Trophoblast cell (in vitro differentiated cells and primary cell): ENCODE data around the gene SCD5.
A peak's percentile ranks its signal among the peaks of the same experiment; 100 is the strongest.

ENCODE experiments used
- DNase-seq, 2 donors: peaks; one replicate each; pipeline ENCODE4 v3.0.0-alpha.2; 2016
- H2AFZ ChIP-seq: 2 replicates; pipeline ENCODE4 v1.6.1; 2013; ENCODE audit warnings: low read length, moderate library complexity, mild to moderate bottlenecking; ENCODE audit not compliant: insufficient read depth, poor library complexity
- H2AK5ac ChIP-seq: 2 replicates; pipeline ENCODE4 v1.6.1; 2013; ENCODE audit warnings: mild to moderate bottlenecking, low read length
- H2BK120ac ChIP-seq: 2 replicates; pipeline ENCODE4 v1.6.1; 2013; ENCODE audit warnings: low read length, mild to moderate bottlenecking, moderate library complexity; ENCODE audit not compliant: insufficient read depth, poor library complexity
- H2BK12ac ChIP-seq: 2 replicates; pipeline ENCODE4 v1.6.1; 2013; ENCODE audit warnings: mild to moderate bottlenecking, low read length, moderate library complexity
- H2BK5ac ChIP-seq: 2 replicates; pipeline ENCODE4 v1.6.1; 2013; ENCODE audit warnings: low read length, low read depth, moderate library complexity, mild to moderate bottlenecking; ENCODE audit not compliant: poor library complexity
- H3K14ac ChIP-seq: 2 replicates; pipeline ENCODE4 v1.6.1; 2013; ENCODE audit warnings: mild to moderate bottlenecking, low read length
- H3K18ac ChIP-seq: 2 replicates; pipeline ENCODE4 v1.6.1; 2013; ENCODE audit warnings: mild to moderate bottlenecking, low read length
- H3K23ac ChIP-seq: 2 replicates; pipeline ENCODE4 v1.6.1; 2013; ENCODE audit warnings: low read length
- H3K27ac ChIP-seq: 2 replicates; pipeline ENCODE4 v1.5.1; 2013; ENCODE audit warnings: low read depth, mild to moderate bottlenecking, inconsistent platforms, low read length, moderate library complexity
- H3K27me3 ChIP-seq: 2 replicates; pipeline ENCODE4 v1.6.1; 2013; ENCODE audit warnings: inconsistent platforms, mild to moderate bottlenecking, low read length, moderate library complexity; ENCODE audit not compliant: insufficient read depth
- H3K36me3 ChIP-seq, 2 experiments: 1 replicate in 1 of 2; 2 replicates in 1 of 2; pipeline ENCODE4 v1.6.1; 2013; ENCODE audit warnings: low read length in 2 of 2, mild to moderate bottlenecking in 2 of 2, moderate library complexity in 1 of 2; ENCODE audit not compliant: insufficient read depth in 2 of 2, control insufficient read depth in 1 of 2
- H3K4ac ChIP-seq: 2 replicates; pipeline ENCODE4 v1.6.1; 2013; ENCODE audit warnings: low read depth, mild to moderate bottlenecking, low read length, moderate library complexity
- H3K4me1 ChIP-seq, 2 experiments: 1 replicate in 1 of 2; 2 replicates in 1 of 2; pipeline ENCODE4 v1.6.1; 2013; ENCODE audit warnings: low read length in 2 of 2, mild to moderate bottlenecking in 2 of 2, moderate library complexity in 1 of 2; ENCODE audit not compliant: insufficient read depth in 2 of 2, control insufficient read depth in 1 of 2
- H3K4me2 ChIP-seq: 2 replicates; pipeline ENCODE4 v1.6.1; 2013; ENCODE audit warnings: inconsistent platforms, mild to moderate bottlenecking, low read length, moderate library complexity
- H3K4me3 ChIP-seq: 2 replicates; pipeline ENCODE4 v1.5.1; 2013; ENCODE audit warnings: mild to moderate bottlenecking, low read depth, low read length, inconsistent platforms
- H3K79me1 ChIP-seq: one replicate; pipeline ENCODE4 v1.6.1; 2013; ENCODE audit warnings: low read length
- H3K79me2 ChIP-seq: 2 replicates; pipeline ENCODE4 v1.6.1; 2013; ENCODE audit warnings: low read length, mild to moderate bottlenecking; ENCODE audit not compliant: control insufficient read depth, insufficient read depth, poor library complexity
- H3K9ac ChIP-seq: 2 replicates; pipeline ENCODE4 v1.6.1; 2013; ENCODE audit warnings: mild to moderate bottlenecking, low read length
- H3K9me3 ChIP-seq: 2 replicates; pipeline ENCODE4 v1.6.1; 2013; ENCODE audit warnings: low read depth, mild to moderate bottlenecking, control low read depth, inconsistent platforms, low read length; ENCODE audit not compliant: insufficient read depth
- H4K12ac ChIP-seq: 2 replicates; pipeline ENCODE4 v1.6.1; 2013; ENCODE audit warnings: low read depth, mild to moderate bottlenecking, low read length, moderate library complexity
- H4K8ac ChIP-seq: 2 replicates; pipeline ENCODE4 v1.6.1; 2013; ENCODE audit warnings: low read depth, mild to moderate bottlenecking, low read length, moderate library complexity
- H4K91ac ChIP-seq: one replicate; pipeline ENCODE4 v1.6.1; 2013; ENCODE audit warnings: low read depth, mild to moderate bottlenecking, low read length, moderate library complexity
- WGBS: extraction: QIAGEN DNeasy Blood & Tissue Kit; methylation state at CpG from one replicate; pipeline ENCODE4 v1.1.7; 2013; ENCODE audit warnings: missing lambda C conversion rate; ENCODE audit not compliant: insufficient read length, insufficient coverage; ENCODE audit errors: extremely low coverage; 5-methylcytosine and 5-hydroxymethylcytosine counted together

SCD5 gene

GRCh38 chr4:82802911-82803310 lies 4.3 kb upstream of the SCD5 start:
- Histone ChIP-seq H3K79me1 (no peaks in the 10 kb centered on the region), H2AFZ (no peak overlapping the region), H4K8ac (no peak overlapping the region), H2AK5ac (no peak overlapping the region), H2BK12ac (no peak overlapping the region), H3K27ac (no peak overlapping the region), H3K27me3 (peaks cover 28% of the 10 kb centered on the region), H3K36me3 (no peaks in the 10 kb centered on the region), H2BK120ac (no peak overlapping the region), H3K23ac (no peak overlapping the region), H3K14ac (no peak overlapping the region), H3K4ac (no peak overlapping the region), H3K4me1 (peaks cover 4 to 8% of the 10 kb centered on the region in 2 experiments), H3K4me3 (no peak overlapping the region), H3K9ac (no peak overlapping the region), H3K79me2 (no peaks in the 10 kb centered on the region), H3K9me3 (peaks cover 2% of the 10 kb centered on the region), H3K18ac (no peak overlapping the region), H3K4me2 (no peak overlapping the region), H2BK5ac (no peak overlapping the region), H4K12ac (no peak overlapping the region), H4K91ac (no peak overlapping the region)
- DNase-seq, result no peak
- WGBS, result no CpG with 5 or more reads among the region's 2 CpGs

DNA sequence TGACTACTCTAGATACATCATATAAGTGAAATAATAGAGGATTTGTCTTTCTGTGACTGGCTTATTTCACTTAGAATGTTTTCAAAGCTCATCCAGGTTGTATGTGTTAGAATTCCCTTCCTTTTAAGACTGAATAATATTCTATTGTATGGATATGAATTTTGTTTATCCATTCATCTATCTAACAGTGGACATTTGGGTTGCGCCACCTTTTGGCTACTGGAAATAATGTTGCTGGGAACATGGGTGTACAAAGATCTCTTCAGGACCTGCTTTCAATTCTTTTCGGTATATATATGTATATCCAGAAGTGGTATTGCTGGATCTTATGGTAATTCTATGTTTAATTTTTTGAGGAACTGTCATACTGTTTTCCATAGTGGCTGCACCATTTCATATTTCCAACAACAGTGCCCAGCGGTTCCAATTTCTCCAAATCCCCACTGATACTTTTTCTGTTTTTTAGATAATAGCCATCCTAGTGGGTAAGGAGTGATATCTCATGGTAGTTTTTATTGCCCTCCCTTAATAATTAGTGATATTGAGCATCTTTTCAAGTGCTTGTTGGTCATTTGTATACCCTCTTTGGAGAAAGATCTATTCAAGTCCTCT lies 3.4 kb upstream of the SCD5 start:
- H3K23ac ChIP-seq, result no peak overlapping the region
- H3K4me1 ChIP-seq, result peaks cover 4 to 8% of the 10 kb centered on the region in 2 experiments
- no peak overlapping the region for H2BK5ac ChIP-seq
- H3K36me3 ChIP-seq, result no peaks in the 10 kb centered on the region
- no peak overlapping the region for H3K27ac ChIP-seq
- H4K8ac ChIP-seq, result no peak overlapping the region
- no peak overlapping the region for H3K14ac ChIP-seq
- no peak overlapping the region for H3K4ac ChIP-seq
- no peak overlapping the region for H4K91ac ChIP-seq
- no peak overlapping the region for H3K18ac ChIP-seq
- no peaks in the 10 kb centered on the region for H3K79me2 ChIP-seq
- no peak overlapping the region for H3K9ac ChIP-seq
- no peak overlapping the region for H3K4me2 ChIP-seq
- no peak overlapping the region for H2BK120ac ChIP-seq
- H2BK12ac ChIP-seq, result no peak overlapping the region
- peaks cover 37% of the 10 kb centered on the region for H3K27me3 ChIP-seq
- H3K9me3 ChIP-seq, result peaks cover 2% of the 10 kb centered on the region
- DNase-seq, result peak in 1 of 2 donors; percentile 40
- no peak overlapping the region for H2AK5ac ChIP-seq
- no peaks in the 10 kb centered on the region for H3K79me1 ChIP-seq
- WGBS, result no CpG with 5 or more reads among the region's 3 CpGs
- no peak overlapping the region for H4K12ac ChIP-seq
- H3K4me3 ChIP-seq, result no peak overlapping the region
- no peak overlapping the region for H2AFZ ChIP-seq

DNA sequence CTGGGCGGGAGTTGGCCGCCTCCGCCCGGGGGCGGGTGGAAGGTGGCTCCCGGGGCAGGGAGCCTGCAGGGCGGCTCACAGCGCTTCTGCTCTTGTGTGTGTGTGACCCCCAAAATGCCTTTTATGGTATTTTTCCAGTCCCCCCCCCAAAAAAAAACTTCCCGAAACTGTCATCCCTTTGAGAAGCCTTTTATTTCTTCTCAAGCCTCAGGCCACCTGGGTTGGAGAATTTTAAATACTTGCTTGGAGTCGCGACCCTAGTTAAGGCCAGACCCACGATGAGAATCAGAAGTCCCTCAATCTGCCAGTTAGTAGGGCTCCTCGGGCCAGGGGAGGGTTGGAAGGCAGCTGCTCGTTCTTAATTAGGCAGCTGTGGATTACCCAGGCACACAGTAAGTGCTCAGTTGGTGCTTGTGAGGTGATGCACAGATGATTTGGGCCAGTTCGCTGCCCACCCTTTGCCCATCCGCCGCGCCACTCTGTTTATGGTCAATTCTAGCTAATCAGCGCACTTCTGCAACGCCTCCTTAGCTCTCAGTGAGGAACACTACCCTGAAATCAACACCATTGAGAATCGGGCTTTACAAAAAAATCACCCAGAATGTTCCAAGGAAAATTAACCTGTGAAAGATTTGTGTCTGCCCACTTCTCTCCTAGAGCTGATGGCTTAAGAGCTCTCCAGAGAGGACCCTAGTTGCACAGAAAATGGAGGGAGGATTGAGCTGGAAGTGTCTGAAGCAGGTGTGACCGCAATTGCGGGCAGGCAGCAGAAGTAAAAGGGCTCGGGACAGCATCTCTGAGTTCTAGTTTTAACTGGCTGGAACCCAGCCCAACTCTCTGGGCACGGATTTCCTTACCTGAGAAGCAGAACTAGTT lies 648 bp upstream of the SCD5 start:
- Histone ChIP-seq H3K27ac (no peak overlapping the region), H3K23ac (no peak overlapping the region), H3K36me3 (no peaks in the 10 kb centered on the region), H2AK5ac (no peak overlapping the region), H3K4me1 (peaks cover 4 to 8% of the 10 kb centered on the region in 2 experiments), H3K79me1 (no peaks in the 10 kb centered on the region), H3K9me3 (peaks cover 2% of the 10 kb centered on the region), H4K91ac (no peak overlapping the region), H4K12ac (no peak overlapping the region), H3K4me2 (peak overlapping the region; percentile 73), H3K4ac (no peak overlapping the region), H4K8ac (no peak overlapping the region), H3K27me3 (peaks cover 35% of the 10 kb centered on the region), H3K14ac (no peak overlapping the region), H2AFZ (no peak overlapping the region), H3K9ac (no peak overlapping the region), H3K4me3 (peak overlapping the region; percentile 62), H2BK120ac (no peak overlapping the region), H2BK5ac (no peak overlapping the region), H2BK12ac (no peak overlapping the region), H3K18ac (no peak overlapping the region), H3K79me2 (no peaks in the 10 kb centered on the region)
- DNase-seq, result no peak
- no CpG with 5 or more reads among the region's 25 CpGs for WGBS

DNA sequence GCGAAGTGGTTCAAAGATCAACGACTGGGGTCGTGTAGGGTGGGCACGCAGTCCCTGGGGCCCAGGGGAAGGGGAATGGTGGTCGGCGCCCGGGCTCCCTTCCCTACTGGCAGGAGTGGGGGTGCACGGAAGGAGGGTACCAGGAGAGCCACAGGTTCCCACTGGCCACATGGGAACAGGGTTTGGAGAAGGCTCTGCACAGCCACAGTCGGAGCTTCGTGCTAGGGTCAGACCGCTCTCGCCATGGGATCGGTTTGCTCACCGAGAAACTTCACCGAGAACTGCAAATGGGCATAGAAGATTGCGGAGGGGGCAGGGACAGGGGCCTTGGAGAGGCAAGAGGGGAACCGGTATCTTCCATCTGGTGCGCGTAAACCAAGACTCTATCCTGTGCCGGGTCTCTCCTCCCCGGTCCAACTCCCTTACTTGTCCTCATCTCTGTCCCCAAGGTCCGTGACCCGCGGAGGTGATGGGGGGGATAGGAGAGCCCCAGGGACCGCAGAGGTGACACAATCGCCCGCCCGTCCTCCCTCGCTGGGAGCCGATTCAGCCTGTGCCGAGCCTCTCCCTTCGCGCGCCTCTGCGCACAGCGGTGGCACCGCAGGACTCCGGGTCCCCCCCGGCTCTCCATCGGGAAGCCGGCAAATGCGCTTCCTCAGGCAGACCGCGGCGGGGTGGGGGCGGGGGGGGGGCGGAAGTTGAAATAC lies 1.0 kb downstream of the SCD5 start:
- Histone ChIP-seq H2BK12ac (no peak overlapping the region), H3K4me2 (peak overlapping the region; percentile 73), H3K14ac (no peak overlapping the region), H3K36me3 (no peaks in the 10 kb centered on the region), H3K79me1 (no peaks in the 10 kb centered on the region), H3K9me3 (peaks cover 2% of the 10 kb centered on the region), H4K8ac (no peak overlapping the region), H3K4me1 (peaks cover 4 to 8% of the 10 kb centered on the region in 2 experiments), H4K91ac (no peak overlapping the region), H3K27me3 (peaks cover 35% of the 10 kb centered on the region), H3K27ac (no peak overlapping the region), H2BK120ac (no peak overlapping the region), H3K9ac (no peak overlapping the region), H2AK5ac (no peak overlapping the region), H3K4me3 (peak overlapping the region; percentile 62), H3K23ac (no peak overlapping the region), H2AFZ (no peak overlapping the region), H3K79me2 (no peaks in the 10 kb centered on the region), H4K12ac (no peak overlapping the region), H3K4ac (no peak overlapping the region), H2BK5ac (no peak overlapping the region), H3K18ac (no peak overlapping the region)
- peak in 1 of 2 donors; percentile 13 for DNase-seq
- WGBS, result no CpG with 5 or more reads among the region's 47 CpGs
